ENCODE data around the gene NAT9.

NAT9 gene

DNA sequence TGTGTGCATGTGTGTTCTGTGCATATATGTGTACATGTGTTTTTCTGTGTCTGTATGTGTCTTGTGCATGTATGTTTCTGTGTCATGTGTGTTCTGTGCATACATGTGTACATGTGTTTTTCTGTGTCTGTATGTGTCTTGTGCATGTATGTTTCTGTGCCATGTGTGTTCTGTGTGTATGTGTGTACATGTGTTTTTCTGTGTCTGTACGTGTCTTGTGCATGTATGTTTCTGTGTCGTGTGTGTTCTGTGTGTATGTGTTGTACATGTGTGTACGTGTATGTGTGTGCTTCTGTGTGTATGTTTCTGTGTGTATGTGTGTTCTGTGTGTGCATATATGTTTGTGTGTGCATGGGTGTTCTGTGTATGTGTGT, 47.5 kb downstream of the NAT9 start:
- DNase-seq (ENCODE audit: low spot score): no peak

GRCh38 chr17:74728033-74728701, 48.0 kb downstream of the NAT9 start:
- no peak for DNase-seq (ENCODE audit: low spot score)

DNA sequence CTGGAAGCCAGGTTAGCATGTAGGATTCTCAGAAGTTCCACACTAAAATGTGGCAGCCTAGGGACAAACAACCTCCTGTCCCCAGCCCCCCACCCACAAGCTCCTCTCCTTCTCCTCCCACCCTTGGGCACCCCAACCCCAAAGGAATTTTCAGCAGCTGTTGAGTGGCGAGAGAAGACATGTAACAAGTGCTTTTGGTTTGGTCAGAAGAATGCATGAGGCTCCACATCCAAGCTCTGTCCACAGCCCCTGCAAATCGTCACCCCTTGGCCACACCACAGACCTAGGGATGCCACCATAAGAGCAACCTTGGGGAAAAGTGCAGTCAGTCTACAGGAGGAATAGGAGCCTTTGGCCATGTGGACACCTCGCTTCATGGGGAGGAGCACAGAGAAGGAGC, 51.0 kb downstream of the NAT9 start:
- DNase-seq (ENCODE audit: low spot score): no peak

DNA sequence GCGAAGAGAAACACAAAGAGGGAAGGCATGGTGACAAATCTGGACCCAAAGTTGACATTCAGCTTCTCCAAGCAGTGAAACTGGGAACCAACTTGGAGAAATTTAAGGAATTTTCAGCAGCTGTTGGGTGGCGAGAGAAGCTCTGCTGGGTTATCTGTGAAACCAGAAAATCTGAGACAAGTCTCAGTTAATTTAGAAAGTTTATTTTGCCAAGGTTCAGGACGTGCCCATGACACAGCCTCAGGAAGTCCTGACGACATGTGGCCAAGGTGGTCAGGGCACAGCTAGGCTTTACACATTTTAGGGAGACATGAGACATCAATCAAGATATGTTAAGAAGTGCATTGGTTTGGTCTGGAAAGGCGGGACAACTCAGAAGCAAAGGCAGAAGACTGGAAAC, 52.3 kb downstream of the NAT9 start:
- DNase-seq (ENCODE audit: low spot score): no peak

GRCh38 chr17:74722782-74723181, 53.4 kb downstream of the NAT9 start:
- no peak for DNase-seq (ENCODE audit: low spot score)

All from hematopoietic multipotent progenitor cell treated with erythropoietin and hydrocortisone succinate and interleukin-3 and kit ligand, for 15 days (in vitro differentiated cells).